Neuronal stem cell (in vitro differentiated cells): ENCODE results near the gene UGP2. TPM values are rescaled to one million over a fixed set of nuclear protein-coding genes. Genes with fewer than 3 reads are reported as not detected.

ENCODE experiments used
- DNase-seq: peaks from one replicate; pipeline ENCODE4 v3.0.0-alpha.2; 2013; ENCODE audit warnings: low spot score
- H2AFZ ChIP-seq: one replicate; pipeline ENCODE4 v1.6.1; 2013; ENCODE audit warnings: mild to moderate bottlenecking, low read length, inconsistent platforms
- H2AK5ac ChIP-seq: 2 replicates; pipeline ENCODE4 v1.6.1; 2013; ENCODE audit warnings: low read depth, mild to moderate bottlenecking, inconsistent platforms, low read length, moderate library complexity, mixed read lengths
- H2BK120ac ChIP-seq: 2 replicates; pipeline ENCODE4 v1.6.1; 2013; ENCODE audit warnings: low read depth, mild to moderate bottlenecking, inconsistent platforms, low read length, moderate library complexity, mixed read lengths
- H2BK12ac ChIP-seq: one replicate; pipeline ENCODE4 v1.6.1; 2013; ENCODE audit warnings: low read length, inconsistent platforms
- H2BK15ac ChIP-seq: 2 replicates; pipeline ENCODE4 v1.6.1; 2013; ENCODE audit warnings: mild to moderate bottlenecking, low read length, inconsistent platforms, mixed read lengths
- H2BK5ac ChIP-seq: one replicate; pipeline ENCODE4 v1.6.1; 2013; ENCODE audit warnings: inconsistent platforms, mild to moderate bottlenecking, low read length, moderate library complexity
- H3K14ac ChIP-seq: one replicate; pipeline ENCODE4 v1.6.1; 2013; ENCODE audit warnings: low read length, inconsistent platforms
- H3K18ac ChIP-seq: 2 replicates; pipeline ENCODE4 v1.6.1; 2013; ENCODE audit warnings: low read length, inconsistent platforms
- H3K23ac ChIP-seq: 2 replicates; pipeline ENCODE4 v1.6.1; 2013; ENCODE audit warnings: low read depth, mild to moderate bottlenecking, mixed read lengths, low read length, inconsistent platforms; ENCODE audit not compliant: poor library complexity
- H3K27ac ChIP-seq: replicated peaks from 3 replicates; pipeline ENCODE4 v1.5.1; 2013; ENCODE audit warnings: low read length, inconsistent platforms
- H3K27me3 ChIP-seq, 3 experiments: 2 replicates each; pipeline ENCODE4 v1.6.1; 2013; ENCODE audit warnings: low read length in 3 of 3, mild to moderate bottlenecking in 2 of 3, inconsistent platforms in 1 of 3, low read depth in 1 of 3, mixed read lengths in 1 of 3, moderate library complexity in 1 of 3; ENCODE audit not compliant: control insufficient read depth in 3 of 3, insufficient read depth in 3 of 3
- H3K36me3 ChIP-seq, 2 donors: replicated peaks in 1 of 2; 2 replicates each; pipeline ENCODE4 v1.6.1; 2013; ENCODE audit warnings: low read length in 2 of 2; ENCODE audit not compliant: control insufficient read depth in 2 of 2, insufficient read depth in 2 of 2
- H3K4ac ChIP-seq: 2 replicates; pipeline ENCODE4 v1.6.1; 2013; ENCODE audit warnings: inconsistent platforms, mild to moderate bottlenecking, low read length, moderate library complexity
- H3K4me1 ChIP-seq, 2 donors: 1 replicate in 1 of 2; 2 replicates in 1 of 2; pipeline ENCODE4 v1.6.1; 2013; ENCODE audit warnings: low read length in 2 of 2, low read depth in 1 of 2; ENCODE audit not compliant: control insufficient read depth in 2 of 2, insufficient read depth in 1 of 2
- H3K4me2 ChIP-seq: one replicate; pipeline ENCODE4 v1.6.1; 2013; ENCODE audit warnings: mild to moderate bottlenecking, low read length, inconsistent platforms; ENCODE audit not compliant: insufficient read depth, poor library complexity, severe bottlenecking
- H3K4me3 ChIP-seq, 2 donors: 2 replicates each; pipeline ENCODE4 v1.5.1; 2013; ENCODE audit warnings: low read length in 2 of 2, mild to moderate bottlenecking in 2 of 2, inconsistent platforms in 1 of 2, moderate library complexity in 1 of 2
- H3K79me1 ChIP-seq: one replicate; pipeline ENCODE4 v1.6.1; 2013; ENCODE audit warnings: low read depth, mild to moderate bottlenecking, inconsistent platforms, low read length, moderate library complexity
- H3K9ac ChIP-seq: one replicate; pipeline ENCODE4 v1.6.1; 2013; ENCODE audit warnings: mild to moderate bottlenecking, low read depth, low read length, inconsistent platforms; ENCODE audit not compliant: poor library complexity
- H3K9me3 ChIP-seq, 2 donors: replicated peaks in 1 of 2; 2 replicates each; pipeline versions ENCODE3 to v1.6.1; 2013; ENCODE audit warnings: low read length in 2 of 2, mild to moderate bottlenecking in 2 of 2, inconsistent platforms in 1 of 2, low read depth in 1 of 2, mixed read lengths in 1 of 2, moderate library complexity in 1 of 2; ENCODE audit not compliant: control insufficient read depth in 2 of 2, insufficient read depth in 1 of 2
- H4K8ac ChIP-seq: one replicate; pipeline ENCODE4 v1.6.1; 2013; ENCODE audit warnings: low read depth, mild to moderate bottlenecking, inconsistent platforms, low read length, moderate library complexity
- H4K91ac ChIP-seq: one replicate; pipeline ENCODE4 v1.6.1; 2013; ENCODE audit warnings: low read length, low read depth, mild to moderate bottlenecking, inconsistent platforms; ENCODE audit not compliant: poor library complexity
- WGBS, 2 donors: extraction: QIAGEN DNeasy Blood & Tissue Kit; methylation state at CpG; one replicate each; pipeline ENCODE4 v1.1.7; 2013; ENCODE audit warnings: missing lambda C conversion rate in 2 of 2, mixed read lengths in 1 of 2; ENCODE audit not compliant: insufficient read length in 2 of 2, insufficient replicate concordance in 1 of 2; ENCODE audit errors: extremely low coverage in 2 of 2; 5-methylcytosine and 5-hydroxymethylcytosine counted together
- polyA plus RNA-seq, 2 experiments: library from polyadenylated mRNA; stranded (reverse); fragments of 200-250 nt; gene quantifications; one replicate each; pipeline ENCODE4 v1.2.3, GENCODE V29; 2013

The UGP2 gene
- 45.3 TPM for polyA plus RNA-seq (2013, experiment 1 of 2)
- polyA plus RNA-seq (2013, experiment 2 of 2): 42.0 TPM

- H4K91ac ChIP-seq: no peak within 1 kb of the TSS
- H3K4ac ChIP-seq: no peak within 1 kb of the TSS
- no peak within 1 kb of the TSS for H2BK12ac ChIP-seq
- peaks cover 2% of the 10 kb centered on the region for H3K79me1 ChIP-seq
- peak within 1 kb of the TSS; percentile 96 for H3K23ac ChIP-seq
- peak within 1 kb of the TSS; percentile 100 for H2BK5ac ChIP-seq
- H2BK15ac ChIP-seq: peak within 1 kb of the TSS; percentile 21
- H4K8ac ChIP-seq: no peak within 1 kb of the TSS
- no CpG with 5 or more reads among the region's 59 CpGs for WGBS, 2 donors
- peak within 1 kb of the TSS; percentile 75 to 94 for H3K4me3 ChIP-seq
- peak within 1 kb of the TSS; percentile 61 for H3K14ac ChIP-seq
- peak; percentile 88 for DNase-seq
- H2AK5ac ChIP-seq: no peak within 1 kb of the TSS
- H2AFZ ChIP-seq: peak within 1 kb of the TSS; percentile 97
- H3K27me3 ChIP-seq: no peaks in the 10 kb centered on the region
- peak within 1 kb of the TSS; percentile 84 for H3K4me2 ChIP-seq
- peaks cover 2 to 5% of the 10 kb centered on the region in 2 donors for H3K4me1 ChIP-seq
- H3K9ac ChIP-seq: peak within 1 kb of the TSS; percentile 92
- H3K36me3 ChIP-seq: no peaks in the 10 kb centered on the region
- H2BK120ac ChIP-seq: peak within 1 kb of the TSS; percentile 29
- peak within 1 kb of the TSS; percentile 98 for H3K27ac ChIP-seq
- peaks cover 0 to 3% of the 10 kb centered on the region in 2 donors for H3K9me3 ChIP-seq
- peak within 1 kb of the TSS; percentile 100 for H3K18ac ChIP-seq
Observed at GRCh38 chr2:63841254-63842022, at the start of gene UGP2. Gene UGP2, plus strand, starts transcription at chr2:63841896. Its CDS starts 290 bp downstream, at chr2:63842186.

- Histone ChIP-seq H3K9ac (no peak overlapping the region), H2BK5ac (no peak overlapping the region), H3K9me3 (no peaks in the 10 kb centered on the region), H2AK5ac (no peak overlapping the region), H3K14ac (no peak overlapping the region), H4K8ac (no peak overlapping the region), H3K79me1 (no peaks in the 10 kb centered on the region), H4K91ac (no peak overlapping the region), H2BK15ac (no peak overlapping the region), H3K18ac (no peak overlapping the region), H3K27ac (no peak overlapping the region), H2BK120ac (no peak overlapping the region), H2BK12ac (no peak overlapping the region), H2AFZ (no peak overlapping the region), H3K36me3 (no peaks in the 10 kb centered on the region), H3K4me2 (no peak overlapping the region), H3K4me3 (no peak overlapping the region), H3K4ac (no peak overlapping the region), H3K4me1 (peaks cover 0 to 2% of the 10 kb centered on the region in 2 donors), H3K23ac (no peak overlapping the region), H3K27me3 (no peaks in the 10 kb centered on the region)
- WGBS, 2 donors: no CpG with 5 or more reads among the region's 1 CpG
- DNase-seq: no peak
Observed at GRCh38 chr2:63792530-63792929, 49.2 kb upstream of the UGP2 start.

- Histone ChIP-seq H2AFZ (no peak overlapping the region), H3K23ac (no peak overlapping the region), H2BK5ac (no peak overlapping the region), H3K4ac (no peak overlapping the region), H2BK120ac (no peak overlapping the region), H3K9ac (peak overlapping the region; percentile 38), H3K79me1 (no peaks in the 10 kb centered on the region), H3K9me3 (no peaks in the 10 kb centered on the region), H4K91ac (no peak overlapping the region), H2BK12ac (no peak overlapping the region), H3K4me2 (no peak overlapping the region), H2AK5ac (no peak overlapping the region), H3K36me3 (no peaks in the 10 kb centered on the region), H3K27ac (no peak overlapping the region), H3K4me3 (no peak overlapping the region), H2BK15ac (no peak overlapping the region), H4K8ac (no peak overlapping the region), H3K18ac (peak overlapping the region; percentile 9), H3K27me3 (no peaks in the 10 kb centered on the region), H3K14ac (no peak overlapping the region), H3K4me1 (peaks cover 0 to 2% of the 10 kb centered on the region in 2 donors)
- DNase-seq: no peak
- no CpG with 5 or more reads among the region's 1 CpG for WGBS, 2 donors
Observed at GRCh38 chr2:63796366-63796765, 45.3 kb upstream of the UGP2 start.

- Histone ChIP-seq H2BK12ac (no peak overlapping the region), H3K4me1 (peaks cover 0 to 2% of the 10 kb centered on the region in 2 donors), H3K14ac (no peak overlapping the region)
Observed at GRCh38 chr2:63796796-63797195, 44.9 kb upstream of the UGP2 start.

More at GRCh38 chr2:63796796-63797195, 44.9 kb upstream of the UGP2 start:
- no peak overlapping the region for H2AK5ac ChIP-seq
- DNase-seq: no peak
- no peak overlapping the region for H3K4me2 ChIP-seq
- no peak overlapping the region for H3K4ac ChIP-seq
- no peak overlapping the region for H3K23ac ChIP-seq
- H2BK5ac ChIP-seq: no peak overlapping the region
- no peaks in the 10 kb centered on the region for H3K27me3 ChIP-seq
- no CpG with 5 or more reads among the region's 3 CpGs for WGBS, 2 donors
- no peaks in the 10 kb centered on the region for H3K79me1 ChIP-seq
- H3K4me3 ChIP-seq: no peak overlapping the region
- no peaks in the 10 kb centered on the region for H3K36me3 ChIP-seq
- H4K91ac ChIP-seq: no peak overlapping the region
- H3K18ac ChIP-seq: peak overlapping the region; percentile 9
- H2BK120ac ChIP-seq: no peak overlapping the region
- H2BK15ac ChIP-seq: no peak overlapping the region
- no peaks in the 10 kb centered on the region for H3K9me3 ChIP-seq
- H4K8ac ChIP-seq: no peak overlapping the region
- no peak overlapping the region for H3K27ac ChIP-seq
- H2AFZ ChIP-seq: no peak overlapping the region
- peak overlapping the region; percentile 38 for H3K9ac ChIP-seq
